NOMO-1 treated with dmso at 0.1 percent for 144 hours (cell line): ENCODE measurements around the gene TYMS.

Experiments used
- DNase-seq: peaks from one replicate; lab custom pipeline; 2025; ENCODE audit not compliant: unreplicated experiment; lab: John Stamatoyannopoulos, UW

The TYMS gene

GRCh38 chr18:644395-645004 is 13.0 kb upstream of the TYMS start:
- DNase-seq: no peak

- DNase-seq: no peak
Measured at GRCh38 chr18:647304-647703, 10.1 kb upstream of the TYMS start.

- no peak for DNase-seq
Measured at GRCh38 chr18:649341-649740, 8.1 kb upstream of the TYMS start.

DNA sequence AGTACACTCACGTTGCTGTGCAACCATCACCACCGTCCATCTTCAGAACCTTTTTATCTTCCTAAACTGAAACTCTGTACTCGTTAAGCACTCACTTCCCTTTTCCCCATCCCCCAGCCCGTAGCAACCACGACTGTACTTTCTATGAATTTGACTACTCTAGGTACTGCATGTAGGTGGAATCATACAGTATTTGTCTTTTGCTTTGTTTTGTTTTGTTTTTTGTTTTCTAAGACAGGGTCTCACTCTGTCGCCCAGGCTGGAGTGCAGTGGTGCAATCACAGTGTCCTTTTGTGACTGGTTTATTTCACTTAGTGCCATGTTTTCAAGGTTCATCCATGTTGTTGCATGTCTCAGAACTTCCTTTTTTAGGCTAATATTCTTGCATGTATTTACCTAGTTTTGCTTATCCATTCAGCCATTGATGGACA is 7.0 kb upstream of the TYMS start:
- peak; percentile 85 for DNase-seq

GRCh38 chr18:652131-652530 is 5.3 kb upstream of the TYMS start:
- no peak for DNase-seq

DNA sequence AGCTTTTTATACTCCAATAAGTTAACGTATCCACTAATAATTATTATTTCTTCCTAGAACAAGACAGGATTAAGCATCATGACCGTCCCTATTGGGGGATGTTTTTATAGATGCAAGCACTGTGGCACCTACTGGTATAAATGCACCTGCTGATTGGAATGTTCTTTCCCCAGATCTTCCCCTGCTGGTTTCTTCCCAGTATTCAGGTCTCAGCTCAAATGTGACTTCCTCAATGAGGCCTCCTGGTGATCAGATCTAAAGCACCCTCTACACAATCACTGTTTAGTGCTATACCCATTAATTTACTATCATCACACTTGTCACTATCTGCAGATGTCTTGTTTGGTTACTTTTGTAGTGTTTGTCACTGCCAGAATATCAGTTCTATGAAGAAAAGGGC is 3.9 kb upstream of the TYMS start:
- no peak for DNase-seq

DNA sequence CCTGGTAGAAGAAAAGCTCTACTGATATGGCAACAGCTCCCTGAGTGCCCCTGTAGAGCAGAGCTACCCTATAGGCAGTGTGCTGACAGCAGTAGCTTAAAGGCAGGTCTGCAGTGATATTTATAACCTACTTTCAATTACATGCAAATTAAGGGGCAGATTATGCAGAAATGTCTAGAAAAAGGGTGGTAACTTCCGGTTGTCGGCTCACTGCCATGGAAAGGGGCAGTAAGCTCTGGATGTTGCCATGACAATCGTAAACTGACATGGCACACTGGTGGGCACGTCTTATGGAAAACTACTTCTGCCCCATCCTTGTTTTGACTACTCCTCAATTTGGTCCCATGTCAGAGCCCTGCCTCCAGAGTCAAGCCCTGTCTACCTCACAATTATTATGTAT is 2.9 kb upstream of the TYMS start:
- no peak for DNase-seq

DNA sequence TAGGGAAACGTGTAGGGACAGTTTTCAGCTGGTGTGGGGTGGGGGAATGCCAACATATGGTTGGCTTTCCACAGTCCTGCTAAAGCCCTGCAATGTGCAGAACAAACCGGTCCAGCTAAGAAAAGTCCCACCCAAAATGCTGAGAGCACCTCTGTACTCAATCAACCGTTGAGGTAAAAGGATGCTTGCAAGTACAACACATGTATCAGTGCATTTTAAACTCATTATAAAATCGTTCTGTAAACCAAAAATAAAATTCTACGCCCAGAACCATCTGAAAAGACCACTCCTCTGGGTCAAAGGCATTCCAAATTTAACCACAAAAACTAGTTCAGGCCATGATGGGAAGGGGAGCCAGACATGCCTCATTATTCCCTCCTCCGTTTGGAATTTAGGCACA is 2.0 kb upstream of the TYMS start:
- no peak for DNase-seq

- peak; percentile 89 for DNase-seq
Measured at GRCh38 chr18:658001-658946, 821 bp downstream of the TYMS start.

GRCh38 chr18:658947-659533 is 1.6 kb downstream of the TYMS start:
- DNase-seq: no peak

- DNase-seq: no peak
Measured at GRCh38 chr18:659597-659996, 2.1 kb downstream of the TYMS start.

GRCh38 chr18:662197-662596 is 4.7 kb downstream of the TYMS start:
- DNase-seq: no peak

GRCh38 chr18:666177-666576 is 8.7 kb downstream of the TYMS start:
- DNase-seq: no peak

GRCh38 chr18:666628-667027 is 9.2 kb downstream of the TYMS start:
- no peak for DNase-seq

- no peak for DNase-seq
Measured at GRCh38 chr18:668260-668659, 10.8 kb downstream of the TYMS start.

DNA sequence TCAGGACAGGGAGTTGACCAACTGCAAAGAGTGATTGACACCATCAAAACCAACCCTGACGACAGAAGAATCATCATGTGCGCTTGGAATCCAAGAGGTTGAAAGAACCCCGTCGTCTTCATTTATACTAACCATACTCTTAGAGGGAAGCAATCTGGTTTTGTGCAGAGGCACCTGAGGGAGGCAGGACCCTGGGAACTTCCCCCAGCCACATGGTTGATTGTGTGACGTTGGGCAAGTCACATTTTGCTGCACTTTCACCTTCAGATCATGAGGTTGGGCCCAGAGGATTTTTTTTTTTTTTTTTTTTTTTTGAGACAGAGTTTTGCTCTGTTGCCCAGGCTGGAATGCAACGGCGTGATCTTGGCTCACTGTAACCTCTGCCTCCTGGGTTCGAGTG is 11.6 kb downstream of the TYMS start:
- DNase-seq: no peak

- no peak for DNase-seq
Measured at GRCh38 chr18:670522-670921, 13.1 kb downstream of the TYMS start.

DNA sequence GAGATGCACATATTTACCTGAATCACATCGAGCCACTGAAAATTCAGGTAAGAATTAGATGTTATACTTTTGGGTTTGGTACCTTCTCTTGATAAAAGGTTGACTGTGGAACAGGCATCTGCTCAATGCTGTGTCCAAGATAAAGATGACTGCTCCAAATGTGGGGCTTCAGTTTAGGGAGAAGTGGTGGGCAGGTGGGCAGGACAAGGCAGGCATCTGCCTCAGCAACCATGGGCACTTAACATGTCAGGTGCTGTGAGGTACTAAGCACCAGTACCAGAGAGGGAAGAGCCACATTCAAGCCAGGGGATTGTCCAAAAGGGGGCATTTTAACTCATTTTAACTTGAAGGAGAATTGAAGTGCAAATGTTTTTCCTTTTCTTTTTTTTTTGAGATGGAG is 14.0 kb downstream of the TYMS start:
- no peak for DNase-seq

DNA sequence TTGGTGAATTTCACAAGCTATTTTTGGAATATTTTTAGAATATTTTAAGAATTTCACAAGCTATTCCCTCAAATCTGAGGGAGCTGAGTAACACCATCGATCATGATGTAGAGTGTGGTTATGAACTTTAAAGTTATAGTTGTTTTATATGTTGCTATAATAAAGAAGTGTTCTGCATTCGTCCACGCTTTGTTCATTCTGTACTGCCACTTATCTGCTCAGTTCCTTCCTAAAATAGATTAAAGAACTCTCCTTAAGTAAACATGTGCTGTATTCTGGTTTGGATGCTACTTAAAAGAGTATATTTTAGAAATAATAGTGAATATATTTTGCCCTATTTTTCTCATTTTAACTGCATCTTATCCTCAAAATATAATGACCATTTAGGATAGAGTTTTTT is 15.9 kb downstream of the TYMS start:
- no peak for DNase-seq

GRCh38 chr18:673769-674168 is 16.3 kb downstream of the TYMS start:
- no peak for DNase-seq

DNA sequence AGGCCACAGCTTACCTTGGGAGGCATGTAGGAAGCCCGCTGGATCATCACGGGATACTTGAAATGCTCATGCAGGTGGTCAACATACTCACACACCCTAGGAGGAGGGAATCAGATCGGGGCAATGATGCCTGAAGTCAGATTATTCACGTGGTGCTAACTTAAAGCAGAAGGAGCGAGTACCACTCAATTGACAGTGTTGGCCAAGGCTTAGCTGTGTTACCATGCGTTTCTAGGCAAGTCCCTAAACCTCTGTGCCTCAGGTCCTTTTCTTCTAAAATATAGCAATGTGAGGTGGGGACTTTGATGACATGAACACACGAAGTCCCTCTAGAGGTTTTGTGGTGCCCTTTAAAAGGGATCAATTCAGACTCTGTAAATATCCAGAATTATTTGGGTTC is 17.9 kb downstream of the TYMS start:
- DNase-seq: no peak

- DNase-seq: no peak
Measured at GRCh38 chr18:676069-676468, 18.6 kb downstream of the TYMS start.
